Activated CD8-positive, alpha-beta memory T cell treated with anti-CD3 and anti-CD28 coated beads for 24 hours (primary cell): ENCODE measurements around the gene RAX.
"Not testable (repeated sequence)": the region's sequence is repeated elsewhere in the genome, so short reads cannot be mapped to it uniquely, and the experiment has no call there.

Source experiments
- DNase-seq: peaks from one replicate; pipeline ENCODE4 v3.0.0-alpha.2; 2020

RAX gene

GRCh38 chr18:59272221-59272888 lies 899 bp downstream of the RAX start:
- DNase-seq = no peak

- no peak for DNase-seq
Observed at GRCh38 chr18:59271606-59272220, 1.5 kb downstream of the RAX start.

GRCh38 chr18:59270689-59271257 lies 2.5 kb downstream of the RAX start:
- no peak for DNase-seq

GRCh38 chr18:59269563-59270119 lies 3.6 kb downstream of the RAX start:
- DNase-seq = no peak

- DNase-seq = peak; percentile 69
Observed at GRCh38 chr18:59268721-59269562, 4.3 kb downstream of the RAX start.

GRCh38 chr18:59268127-59268720 lies 5.0 kb downstream of the RAX start:
- no peak for DNase-seq

GRCh38 chr18:59267503-59268126 lies 5.6 kb downstream of the RAX start:
- DNase-seq = no peak

- no peak for DNase-seq
Observed at GRCh38 chr18:59266886-59267502, 6.3 kb downstream of the RAX start.

- no peak for DNase-seq
Observed at GRCh38 chr18:59266459-59266858, 6.8 kb downstream of the RAX start.

GRCh38 chr18:59265974-59266369 lies 7.3 kb downstream of the RAX start:
- DNase-seq = no peak

GRCh38 chr18:59265246-59265973 lies 7.8 kb downstream of the RAX start:
- DNase-seq = no peak

- DNase-seq = no peak
Observed at GRCh38 chr18:59264651-59265245, 8.5 kb downstream of the RAX start.

GRCh38 chr18:59264121-59264571 lies 9.1 kb downstream of the RAX start:
- DNase-seq = no peak

GRCh38 chr18:59263661-59264060 lies 9.6 kb downstream of the RAX start:
- DNase-seq = no peak

GRCh38 chr18:59262243-59262642 lies 11.0 kb downstream of the RAX start:
- DNase-seq = not testable (repeated sequence)

GRCh38 chr18:59261842-59262241 lies 11.4 kb downstream of the RAX start:
- DNase-seq = not testable (repeated sequence)

GRCh38 chr18:59255491-59255890 lies 17.8 kb downstream of the RAX start:
- DNase-seq = not testable (repeated sequence)

GRCh38 chr18:59249199-59249774 lies 24.0 kb downstream of the RAX start:
- DNase-seq = no peak

- DNase-seq = no peak
Observed at GRCh38 chr18:59246796-59247195, 26.5 kb downstream of the RAX start.

- DNase-seq = no peak
Observed at GRCh38 chr18:59242906-59243305, 30.3 kb downstream of the RAX start.
